OCI-LY3 (cell line): ENCODE data around the gene MAP7D3.

Experiments used
- H2AFZ ChIP-seq: fragments of 200-600, 300-600 bp; shearing (Covaris generic); 2 replicates; pipeline ENCODE4 v1.6.0; 2014; ENCODE audit warnings: antibody characterized with exemption, low read depth, low read length
- H3K27ac ChIP-seq: fragments of 200-600, 300-600 bp; sonication (generic); 2 replicates; pipeline ENCODE4 v1.5.1; 2014; ENCODE audit warnings: mild to moderate bottlenecking, low read length, moderate library complexity, mixed read lengths
- H3K27me3 ChIP-seq: fragments of 200-600, 300-600 bp; sonication (generic); 2 replicates; pipeline ENCODE4 v1.6.1; 2014; ENCODE audit warnings: low read depth, low read length, mixed read lengths
- H3K36me3 ChIP-seq: fragments of 200-600, 300-600 bp; sonication (generic); replicated peaks from 2 replicates; pipeline ENCODE3; 2014; ENCODE audit warnings: low read depth, low read length, mixed read lengths
- H3K4me1 ChIP-seq: fragments of 300-600, 200-600 bp; sonication (generic); 2 replicates; pipeline ENCODE4 v1.6.1; 2014; ENCODE audit warnings: low read length, mixed read lengths
- H3K4me2 ChIP-seq: fragments of 200-600, 300-600 bp; sonication (generic); 2 replicates; pipeline ENCODE4 v1.6.1; 2014; ENCODE audit warnings: low read length, mixed read lengths
- H3K4me3 ChIP-seq: fragments of 300-600, 200-600 bp; sonication (generic); 2 replicates; pipeline ENCODE4 v1.5.1; 2014; ENCODE audit warnings: antibody characterized with exemption, mild to moderate bottlenecking, low read length, moderate library complexity
- H3K79me2 ChIP-seq: fragments of 300-600, 200-600 bp; shearing (Covaris generic); 2 replicates; pipeline ENCODE4 v1.6.1; 2014; ENCODE audit warnings: mild to moderate bottlenecking, low read length, mixed read lengths
- H3K9ac ChIP-seq: fragments of 300-600, 200-600 bp; shearing (Covaris generic); 2 replicates; pipeline ENCODE4 v1.6.0; 2014; ENCODE audit warnings: mild to moderate bottlenecking, low read length, moderate library complexity
- H3K9me3 ChIP-seq: fragments of 200-600, 300-600 bp; shearing (Covaris generic); 2 replicates; pipeline ENCODE4 v1.6.1; 2014; ENCODE audit warnings: low read length, mixed read lengths; ENCODE audit not compliant: insufficient read depth
- H4K20me1 ChIP-seq: fragments of 200-600, 300-600 bp; sonication (generic); 2 replicates; pipeline ENCODE4 v1.6.1; 2016; ENCODE audit warnings: low read length, mixed read lengths; ENCODE audit not compliant: insufficient read depth
- EZH2phosphoT487 ChIP-seq: fragments of 200-600 bp; shearing (Covaris generic); IDR thresholded peaks from 2 replicates; pipeline ENCODE4 v1.6.1; 2018; ENCODE audit warnings: antibody characterized with exemption, mixed run types, low read depth
- TF ChIP-seq, protein P1 (sequence below): fragments of 200-600, 300-600 bp; sonication (generic); IDR thresholded peaks from 2 replicates; pipeline ENCODE4 v1.5.1; 2014; ENCODE audit warnings: antibody characterized with exemption, low read length, low read depth

MAP7D3 gene

DNA sequence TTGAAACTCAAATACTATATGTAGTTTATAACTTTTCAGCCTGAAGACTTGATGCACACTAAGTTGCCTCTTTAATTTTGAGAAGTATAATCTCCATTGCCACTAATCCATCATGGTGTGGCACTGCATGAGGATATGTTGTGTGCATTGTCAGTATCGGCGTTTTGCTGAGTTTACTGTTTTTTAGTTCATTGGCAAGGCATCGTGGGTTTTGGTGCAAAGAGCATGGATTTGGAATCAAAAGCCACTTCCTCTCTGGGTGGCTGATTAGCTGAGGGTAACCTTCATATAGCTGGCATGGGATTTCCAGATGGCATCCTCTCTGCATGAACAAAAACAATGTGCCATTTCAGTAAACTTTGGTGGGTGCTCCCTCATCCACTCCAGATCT is 65.2 kb downstream of the MAP7D3 start:
- TF ChIP-seq, protein P1, sequence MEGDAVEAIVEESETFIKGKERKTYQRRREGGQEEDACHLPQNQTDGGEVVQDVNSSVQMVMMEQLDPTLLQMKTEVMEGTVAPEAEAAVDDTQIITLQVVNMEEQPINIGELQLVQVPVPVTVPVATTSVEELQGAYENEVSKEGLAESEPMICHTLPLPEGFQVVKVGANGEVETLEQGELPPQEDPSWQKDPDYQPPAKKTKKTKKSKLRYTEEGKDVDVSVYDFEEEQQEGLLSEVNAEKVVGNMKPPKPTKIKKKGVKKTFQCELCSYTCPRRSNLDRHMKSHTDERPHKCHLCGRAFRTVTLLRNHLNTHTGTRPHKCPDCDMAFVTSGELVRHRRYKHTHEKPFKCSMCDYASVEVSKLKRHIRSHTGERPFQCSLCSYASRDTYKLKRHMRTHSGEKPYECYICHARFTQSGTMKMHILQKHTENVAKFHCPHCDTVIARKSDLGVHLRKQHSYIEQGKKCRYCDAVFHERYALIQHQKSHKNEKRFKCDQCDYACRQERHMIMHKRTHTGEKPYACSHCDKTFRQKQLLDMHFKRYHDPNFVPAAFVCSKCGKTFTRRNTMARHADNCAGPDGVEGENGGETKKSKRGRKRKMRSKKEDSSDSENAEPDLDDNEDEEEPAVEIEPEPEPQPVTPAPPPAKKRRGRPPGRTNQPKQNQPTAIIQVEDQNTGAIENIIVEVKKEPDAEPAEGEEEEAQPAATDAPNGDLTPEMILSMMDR: no peak
- no peak for TF ChIP-seq EZH2phosphoT487
- Histone ChIP-seq H3K79me2 (no peaks in the 10 kb centered on the region), H3K27me3 (peaks cover 9% of the 10 kb centered on the region), H3K4me2 (no peak overlapping the region), H3K9ac (no peak overlapping the region), H3K36me3 (no peaks in the 10 kb centered on the region), H3K27ac (no peak overlapping the region), H4K20me1 (no peaks in the 10 kb centered on the region), H2AFZ (no peak overlapping the region), H3K4me1 (no peaks in the 10 kb centered on the region), H3K4me3 (no peak overlapping the region), H3K9me3 (no peaks in the 10 kb centered on the region)

DNA sequence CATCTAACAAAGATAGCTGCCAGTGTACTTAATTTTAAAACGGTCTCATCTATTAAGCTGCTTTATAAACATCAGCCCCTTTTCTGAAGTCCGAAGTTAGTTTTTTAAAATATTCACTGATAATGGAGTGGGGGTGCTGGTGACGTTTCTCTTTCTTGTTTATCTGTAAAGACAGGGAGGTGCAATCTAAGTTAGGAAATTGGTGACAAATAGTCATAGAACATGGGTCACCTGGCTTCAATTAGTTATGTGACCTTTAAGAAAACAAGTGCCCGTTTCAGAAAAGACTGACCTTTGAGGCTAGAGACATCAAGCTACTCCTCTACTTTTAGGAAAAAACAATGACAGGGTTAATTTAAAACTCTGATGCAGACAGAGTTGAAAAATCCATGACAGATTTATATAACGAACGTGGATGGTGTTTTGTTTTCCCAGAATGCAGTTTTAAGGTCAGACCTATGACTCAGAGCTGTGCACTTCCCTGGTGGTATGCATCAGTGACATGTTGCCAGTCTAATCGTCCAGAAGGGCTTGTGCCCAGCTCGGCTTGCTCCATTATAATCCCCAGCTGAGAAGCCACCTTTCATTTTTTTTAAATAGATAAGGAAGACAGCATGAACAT is 65.7 kb downstream of the MAP7D3 start:
- Histone ChIP-seq H3K9me3 (no peaks in the 10 kb centered on the region), H2AFZ (no peak overlapping the region), H3K4me2 (no peak overlapping the region), H3K9ac (no peak overlapping the region), H3K79me2 (no peaks in the 10 kb centered on the region), H3K27ac (no peak overlapping the region), H3K27me3 (peaks cover 9% of the 10 kb centered on the region), H3K4me1 (no peaks in the 10 kb centered on the region), H4K20me1 (no peaks in the 10 kb centered on the region), H3K4me3 (no peak overlapping the region), H3K36me3 (no peaks in the 10 kb centered on the region)
- TF ChIP-seq, protein P1: no peak
- TF ChIP-seq EZH2phosphoT487: no peak

DNA sequence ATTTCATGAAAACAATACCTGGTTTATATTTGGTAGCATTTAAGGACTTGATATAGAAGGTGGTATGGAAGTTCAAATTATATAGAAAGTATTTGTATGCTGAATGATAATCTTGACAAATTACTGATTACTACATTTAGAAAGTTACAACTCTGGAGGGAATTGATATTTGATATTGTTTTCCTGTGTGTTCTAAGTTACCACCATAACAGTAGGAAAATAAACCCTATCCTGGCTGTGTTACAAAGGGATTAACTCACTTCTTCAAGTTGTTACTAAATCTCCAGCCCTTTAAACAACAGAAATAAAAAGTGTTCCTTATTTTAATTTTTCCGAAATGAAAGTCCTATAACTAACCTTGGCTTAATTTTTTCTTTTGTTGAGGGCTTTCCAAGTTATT is 67.3 kb downstream of the MAP7D3 start:
- Histone ChIP-seq H3K9me3 (no peaks in the 10 kb centered on the region), H4K20me1 (no peaks in the 10 kb centered on the region), H3K9ac (no peak overlapping the region), H3K4me1 (no peaks in the 10 kb centered on the region), H3K27me3 (peaks cover 9% of the 10 kb centered on the region), H3K4me3 (no peak overlapping the region), H2AFZ (no peak overlapping the region), H3K36me3 (no peaks in the 10 kb centered on the region), H3K27ac (no peak overlapping the region), H3K4me2 (no peak overlapping the region), H3K79me2 (no peaks in the 10 kb centered on the region)
- no peak for TF ChIP-seq EZH2phosphoT487
- TF ChIP-seq, protein P1: no peak

DNA sequence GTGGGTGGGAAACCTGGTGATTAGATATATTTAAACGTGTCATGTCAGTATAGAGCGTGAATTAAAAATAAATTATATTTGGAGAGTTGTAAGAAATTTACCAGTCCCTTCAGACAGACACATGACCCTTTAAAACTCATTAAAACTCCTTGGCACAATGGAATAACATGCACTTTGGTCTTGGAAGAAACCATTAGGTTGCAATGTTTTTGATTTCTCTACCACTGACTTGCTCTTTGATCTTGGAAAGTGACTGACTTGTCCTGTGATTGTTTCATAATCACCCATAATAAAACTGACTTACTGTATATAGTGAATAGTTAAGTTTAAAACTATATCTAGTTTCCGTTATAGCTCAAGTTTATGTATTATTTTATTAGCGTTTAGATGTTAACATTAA is 68.0 kb downstream of the MAP7D3 start:
- Histone ChIP-seq H3K27ac (no peak overlapping the region), H3K79me2 (no peaks in the 10 kb centered on the region), H2AFZ (no peak overlapping the region), H3K36me3 (no peaks in the 10 kb centered on the region), H3K9me3 (no peaks in the 10 kb centered on the region), H3K27me3 (peaks cover 9% of the 10 kb centered on the region), H3K9ac (no peak overlapping the region), H4K20me1 (no peaks in the 10 kb centered on the region), H3K4me2 (no peak overlapping the region), H3K4me1 (no peaks in the 10 kb centered on the region), H3K4me3 (no peak overlapping the region)
- no peak for TF ChIP-seq EZH2phosphoT487
- TF ChIP-seq, protein P1: no peak
